BE2C (cell line): ENCODE measurements around the gene PFKFB3.

Source experiments
- DNase-seq: peaks from one replicate; pipeline ENCODE4 v3.0.0-alpha.2; 2020
- H3K27me3 ChIP-seq: fragments of 250-450 bp; sonication (Bioruptor Pico); 2 replicates; pipeline ENCODE4 v1.5.1; 2020; ENCODE audit warnings: mild to moderate bottlenecking
- H3K36me3 ChIP-seq: fragments of 250-450 bp; sonication (Bioruptor Pico); 2 replicates; pipeline ENCODE4 v1.5.1; 2020; ENCODE audit warnings: mild to moderate bottlenecking
- H3K4me1 ChIP-seq: fragments of 250-450 bp; sonication (Bioruptor Pico); 2 replicates; pipeline ENCODE4 v1.5.1; 2020
- H3K4me3 ChIP-seq: 2 replicates; pipeline ENCODE4 v1.5.1; 2011; ENCODE audit warnings: low read depth, low read length
- H3K9me3 ChIP-seq: fragments of 250-450 bp; sonication (Bioruptor Pico); 2 replicates; pipeline ENCODE4 v1.5.1; 2020
- TF ChIP-seq, protein P1 (sequence below): IDR thresholded peaks from 2 replicates; pipeline ENCODE4 v1.5.1; 2012; ENCODE audit warnings: mild to moderate bottlenecking, low read depth, low read length

PFKFB3 gene

DNA sequence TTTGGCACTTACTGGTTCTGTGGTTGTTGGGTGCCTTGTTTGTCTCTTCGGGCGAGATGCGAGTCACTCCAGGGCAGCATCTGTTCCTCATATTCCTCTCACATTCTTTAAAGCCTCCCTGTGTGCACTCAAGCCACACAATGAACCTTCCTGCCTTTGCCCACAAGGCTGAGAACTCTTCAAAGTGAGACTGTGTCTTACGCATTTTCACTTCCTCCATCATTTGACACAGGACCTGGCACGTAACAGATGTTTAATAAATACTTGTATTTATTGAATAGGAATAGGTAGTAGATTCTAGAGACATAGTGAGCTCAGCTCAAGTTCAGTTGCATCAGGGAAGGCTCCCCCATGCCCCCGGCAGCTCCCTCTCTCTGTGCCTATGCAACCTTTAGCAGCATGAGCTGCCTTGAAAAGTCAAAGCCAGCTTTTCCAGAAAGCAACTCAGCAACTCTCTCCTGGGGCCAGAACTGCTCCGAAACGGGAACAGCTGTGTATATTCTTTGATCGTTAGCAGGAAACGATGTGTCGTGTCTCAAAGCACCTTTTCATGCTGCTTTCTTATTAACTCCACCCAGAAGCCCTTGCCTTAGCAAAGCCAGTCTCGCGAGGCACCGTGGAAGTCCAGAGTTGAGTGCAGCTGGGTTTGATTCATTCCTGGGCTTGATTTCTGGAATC lies 97.5 kb downstream of the PFKFB3 start:
- no peak for DNase-seq
- Histone ChIP-seq H3K4me1 (no peaks in the 10 kb centered on the region), H3K9me3 (no peaks in the 10 kb centered on the region), H3K4me3 (no peak overlapping the region), H3K27me3 (no peaks in the 10 kb centered on the region), H3K36me3 (no peaks in the 10 kb centered on the region)
- TF ChIP-seq, protein P1, sequence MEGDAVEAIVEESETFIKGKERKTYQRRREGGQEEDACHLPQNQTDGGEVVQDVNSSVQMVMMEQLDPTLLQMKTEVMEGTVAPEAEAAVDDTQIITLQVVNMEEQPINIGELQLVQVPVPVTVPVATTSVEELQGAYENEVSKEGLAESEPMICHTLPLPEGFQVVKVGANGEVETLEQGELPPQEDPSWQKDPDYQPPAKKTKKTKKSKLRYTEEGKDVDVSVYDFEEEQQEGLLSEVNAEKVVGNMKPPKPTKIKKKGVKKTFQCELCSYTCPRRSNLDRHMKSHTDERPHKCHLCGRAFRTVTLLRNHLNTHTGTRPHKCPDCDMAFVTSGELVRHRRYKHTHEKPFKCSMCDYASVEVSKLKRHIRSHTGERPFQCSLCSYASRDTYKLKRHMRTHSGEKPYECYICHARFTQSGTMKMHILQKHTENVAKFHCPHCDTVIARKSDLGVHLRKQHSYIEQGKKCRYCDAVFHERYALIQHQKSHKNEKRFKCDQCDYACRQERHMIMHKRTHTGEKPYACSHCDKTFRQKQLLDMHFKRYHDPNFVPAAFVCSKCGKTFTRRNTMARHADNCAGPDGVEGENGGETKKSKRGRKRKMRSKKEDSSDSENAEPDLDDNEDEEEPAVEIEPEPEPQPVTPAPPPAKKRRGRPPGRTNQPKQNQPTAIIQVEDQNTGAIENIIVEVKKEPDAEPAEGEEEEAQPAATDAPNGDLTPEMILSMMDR = no peak

- H3K4me1 ChIP-seq = no peaks in the 10 kb centered on the region
- no peak overlapping the region for H3K4me3 ChIP-seq
- H3K36me3 ChIP-seq = no peaks in the 10 kb centered on the region
- TF ChIP-seq, protein P1 = no peak
- no peaks in the 10 kb centered on the region for H3K9me3 ChIP-seq
- DNase-seq = no peak
- no peaks in the 10 kb centered on the region for H3K27me3 ChIP-seq
Observed at GRCh38 chr10:6300784-6301460, 98.2 kb downstream of the PFKFB3 start.

- no peaks in the 10 kb centered on the region for H3K4me1 ChIP-seq
- TF ChIP-seq, protein P1 = no peak
- no peak overlapping the region for H3K4me3 ChIP-seq
- no peaks in the 10 kb centered on the region for H3K9me3 ChIP-seq
- DNase-seq = no peak
- H3K36me3 ChIP-seq = no peaks in the 10 kb centered on the region
- no peaks in the 10 kb centered on the region for H3K27me3 ChIP-seq
Observed at GRCh38 chr10:6301488-6302075, 98.8 kb downstream of the PFKFB3 start.
